ENCODE results near the gene CCDC86. TPM values are rescaled to one million over a fixed set of nuclear protein-coding genes. Genes with fewer than 3 reads are reported as not detected.

The CCDC86 gene
- total and polyA plus RNA-seq, 9 of the 15 experiments (the other 6 are each of a cell fraction or from before 2014, with no cell fraction given) = 4.6 to 102 (median 25.2) TPM

DNA sequence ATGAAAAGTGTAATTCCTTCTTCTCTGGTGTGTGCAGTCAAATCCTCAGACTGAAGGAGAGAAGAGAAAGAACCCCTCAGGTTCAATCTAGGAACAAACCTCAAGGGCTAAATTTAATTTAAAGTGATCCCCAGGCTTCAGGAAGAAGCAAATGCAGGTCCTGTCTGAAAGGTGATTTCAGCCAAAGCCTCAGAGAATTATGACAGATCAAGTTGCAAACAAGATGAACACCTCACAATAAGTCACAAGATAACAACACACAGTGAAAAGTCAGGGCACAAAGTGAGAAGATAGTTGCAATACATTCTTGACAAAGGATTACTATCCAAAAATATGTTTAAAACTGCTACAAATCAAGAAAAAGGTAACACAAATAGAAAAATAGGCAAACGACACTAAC lies 37.2 kb downstream of the CCDC86 start:
- in situ Hi-C loops (cut with MboI) = no loop called here
- H3K4me1 ChIP-seq (replicated peaks in 1 of 2; ENCODE audit: control insufficient read depth in 2 of 2, insufficient read depth in 2 of 2, low read length in 2 of 2) = 0 out of 5 replicates have a peak, but pooled peaks cover 0 to 3% of the 10 kb centered on the region in 2 experiments

More for the DNA sequence above, 37.2 kb downstream of the CCDC86 start:
- FAIRE-seq (no peak), DNase-seq (ENCODE audit: extremely low read depth in 1 of 4, low spot score in 3 of 4) (no peak), ATAC-seq (no peak)
- no peak overlapping the region for H3K4me2 ChIP-seq (ENCODE audit: insufficient read depth, low read length)
- H3K4me3 ChIP-seq = no peak overlapping the region
- no peak for TF ChIP-seq ZNF584 (CRISPR knock-in tag; IDR thresholded peaks at IDR 0.05; ENCODE audit: low read depth)
- no peak for TF ChIP-seq ZNF197 (CRISPR knock-in tag; IDR thresholded peaks at IDR 0.05; ENCODE audit: low read depth)
- no peak for TF ChIP-seq ZNF124 (CRISPR knock-in tag; IDR thresholded peaks at IDR 0.05)
- TF ChIP-seq, protein P1, sequence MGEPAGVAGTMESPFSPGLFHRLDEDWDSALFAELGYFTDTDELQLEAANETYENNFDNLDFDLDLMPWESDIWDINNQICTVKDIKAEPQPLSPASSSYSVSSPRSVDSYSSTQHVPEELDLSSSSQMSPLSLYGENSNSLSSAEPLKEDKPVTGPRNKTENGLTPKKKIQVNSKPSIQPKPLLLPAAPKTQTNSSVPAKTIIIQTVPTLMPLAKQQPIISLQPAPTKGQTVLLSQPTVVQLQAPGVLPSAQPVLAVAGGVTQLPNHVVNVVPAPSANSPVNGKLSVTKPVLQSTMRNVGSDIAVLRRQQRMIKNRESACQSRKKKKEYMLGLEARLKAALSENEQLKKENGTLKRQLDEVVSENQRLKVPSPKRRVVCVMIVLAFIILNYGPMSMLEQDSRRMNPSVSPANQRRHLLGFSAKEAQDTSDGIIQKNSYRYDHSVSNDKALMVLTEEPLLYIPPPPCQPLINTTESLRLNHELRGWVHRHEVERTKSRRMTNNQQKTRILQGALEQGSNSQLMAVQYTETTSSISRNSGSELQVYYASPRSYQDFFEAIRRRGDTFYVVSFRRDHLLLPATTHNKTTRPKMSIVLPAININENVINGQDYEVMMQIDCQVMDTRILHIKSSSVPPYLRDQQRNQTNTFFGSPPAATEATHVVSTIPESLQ (CRISPR knock-in tag; IDR thresholded peaks at IDR 0.05) = no peak
- TF ChIP-seq, protein P2, sequence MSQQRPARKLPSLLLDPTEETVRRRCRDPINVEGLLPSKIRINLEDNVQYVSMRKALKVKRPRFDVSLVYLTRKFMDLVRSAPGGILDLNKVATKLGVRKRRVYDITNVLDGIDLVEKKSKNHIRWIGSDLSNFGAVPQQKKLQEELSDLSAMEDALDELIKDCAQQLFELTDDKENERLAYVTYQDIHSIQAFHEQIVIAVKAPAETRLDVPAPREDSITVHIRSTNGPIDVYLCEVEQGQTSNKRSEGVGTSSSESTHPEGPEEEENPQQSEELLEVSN (IDR thresholded peaks at IDR 0.05; ENCODE audit: borderline replicate concordance in 1 of 2, extremely low read depth in 1 of 2, insufficient read depth in 1 of 2, insufficient read length in 1 of 2, low read depth in 1 of 2, low read length in 1 of 2, poor library complexity in 1 of 2, severe bottlenecking in 1 of 2) = no peak
- no peak for TF ChIP-seq ZNF77 (CRISPR knock-in tag; IDR thresholded peaks at IDR 0.05)
- no peaks in the 10 kb centered on the region for H3K9me3 ChIP-seq (replicated peaks; ENCODE audit: control insufficient read depth, insufficient read depth, low read depth, low read length)
- H3K9ac ChIP-seq (ENCODE audit: insufficient read depth in 1 of 2, low read depth in 2 of 2, low read length in 2 of 2) = no peak overlapping the region
- no peaks in the 10 kb centered on the region for H3K79me2 ChIP-seq (ENCODE audit: control insufficient read depth, insufficient read depth, low read length)
- intact Hi-C loops (cut with micrococcal nuclease) = no loop called here
- POLR2A ChIA-PET = interaction anchor here (1.1 kb wide), 1 partner anchor 9 kb away, joined by 3 read pairs; no protein-coding TSS in a partner anchor
- CTCF ChIA-PET (ENCODE audit: low intra/inter-chr PET ratio) = interaction anchor here (0.6 kb wide), 1 partner anchor 266 kb away, joined by 4 read pairs; no protein-coding TSS in a partner anchor
- peaks cover 19% of the 10 kb centered on the region; the same call in 2 of the 3 replicates for H3K36me3 ChIP-seq (ENCODE audit: control insufficient read depth, insufficient read depth, low read length)
- no peak overlapping the region for H3K27ac ChIP-seq (ENCODE audit: extremely low read depth, low read depth, low read length)
- BruUV-seq (replicated peaks) = no TSS peak
- WGBS (ENCODE audit: insufficient coverage, low coverage, missing lambda C conversion rate) = 41% methylated on average over 1 of the region's 1 CpG
- peaks cover 3% of the 10 kb centered on the region for H3K9me1 ChIP-seq (ENCODE audit: control insufficient read depth, insufficient read depth, low read length)
- H2AFZ ChIP-seq (ENCODE audit: low read depth, low read length) = no peak overlapping the region
- no peaks in the 10 kb centered on the region for H4K20me1 ChIP-seq (replicated peaks; ENCODE audit: control insufficient read depth, insufficient read depth, low read length)
- no peaks in the 10 kb centered on the region for H3K27me3 ChIP-seq (ENCODE audit: control insufficient read depth in 2 of 2, insufficient read depth in 2 of 2, low read length in 2 of 2)
